HEK293 (cell line): ENCODE results near the gene TTLL10.

Experiments
- CTCF ChIA-PET: fragments of 350-600 bp; formaldehyde crosslinking; extraction: SDS; loops from one replicate; lab custom pipeline; 2021; ENCODE audit warnings: antibody characterized with exemption; lab: Yijun Ruan, JAX
- POLR2A ChIA-PET: fragments of 300-600 bp; formaldehyde crosslinking; extraction: SDS; loops from one replicate; lab custom pipeline; 2020; ENCODE audit warnings: antibody characterized with exemption, inconsistent platforms; lab: Yijun Ruan, JAX
- H3K27ac ChIP-seq: fragments of 200-500 bp; sonication (Bioruptor generic); 2 replicates; pipeline ENCODE4 v1.5.1; 2014; ENCODE audit warnings: low read depth, low read length, control low read depth, inconsistent platforms; ENCODE audit errors: extremely low read depth
- H3K36me3 ChIP-seq, 2 experiments: fragments of 200-500 bp in 1 of 2; sonication (Bioruptor generic) in 1 of 2; 1 replicate in 1 of 2; 2 replicates in 1 of 2; pipeline ENCODE4 v1.5.1; 2014 to 2017; ENCODE audit warnings: inconsistent platforms in 2 of 2, low read length in 2 of 2; ENCODE audit not compliant: control insufficient read depth in 2 of 2, insufficient read depth in 1 of 2
- H3K4me1 ChIP-seq: fragments of 200-500 bp; sonication (Bioruptor generic); 2 replicates; pipeline ENCODE4 v1.5.1; 2014; ENCODE audit warnings: mild to moderate bottlenecking, low read length, inconsistent platforms; ENCODE audit not compliant: control insufficient read depth, insufficient read depth
- H3K4me3 ChIP-seq: 2 replicates; pipeline ENCODE4 v1.5.1; 2011; ENCODE audit warnings: low read depth, mild to moderate bottlenecking, control low read depth, low read length, moderate library complexity
- H3K9me3 ChIP-seq: fragments of 200-500 bp; sonication (Bioruptor generic); 2 replicates; pipeline ENCODE4 v1.5.1; 2014; ENCODE audit warnings: low read depth, low read length, inconsistent platforms; ENCODE audit not compliant: control insufficient read depth, insufficient read depth
- GLIS1 ChIP-seq: fragments of 450-650 bp; formaldehyde crosslinking; IDR thresholded peaks from 2 replicates; pipeline ENCODE4 v1.5.1; 2016; ENCODE audit warnings: missing biosample characterization, missing genetic modification characterization
- KLF10 ChIP-seq: fragments of 450-650 bp; IDR thresholded peaks from 2 replicates; pipeline ENCODE4 v1.5.1; 2018; ENCODE audit warnings: missing biosample characterization, mild to moderate bottlenecking, missing genetic modification characterization
- KLF8 ChIP-seq: fragments of 450-650 bp; formaldehyde crosslinking; IDR thresholded peaks from 2 replicates; pipeline ENCODE4 v1.5.1; 2016; ENCODE audit warnings: missing biosample characterization, missing genetic modification characterization
- SCRT2 ChIP-seq: fragments of 450-650 bp; formaldehyde crosslinking; IDR thresholded peaks from 2 replicates; pipeline ENCODE4 v1.5.1; 2016; ENCODE audit warnings: missing biosample characterization, missing genetic modification characterization
- SP2 ChIP-seq: fragments of 450-650 bp; formaldehyde crosslinking; IDR thresholded peaks from 2 replicates; pipeline ENCODE4 v1.5.1; 2016; ENCODE audit warnings: missing biosample characterization, missing genetic modification characterization
- SP7 ChIP-seq: fragments of 450-650 bp; formaldehyde crosslinking; IDR thresholded peaks from 2 replicates; pipeline ENCODE4 v1.5.1; 2016; ENCODE audit warnings: missing biosample characterization, missing genetic modification characterization
- TCF7L2 ChIP-seq: IDR thresholded peaks from 2 replicates; pipeline ENCODE4 v1.6.1; 2011; ENCODE audit warnings: low read depth, mild to moderate bottlenecking, inconsistent platforms, low read length, moderate library complexity, borderline replicate concordance
- ZBTB7A ChIP-seq: fragments of 450-650 bp; formaldehyde crosslinking; IDR thresholded peaks from 2 replicates; pipeline ENCODE4 v1.5.1; 2016; ENCODE audit warnings: low read depth, missing biosample characterization, missing genetic modification characterization
- ZFHX2 ChIP-seq: fragments of 450-650 bp; formaldehyde crosslinking; conservative IDR thresholded peaks from 2 replicates; pipeline ENCODE4 v1.5.1; 2016; ENCODE audit warnings: missing biosample characterization, missing genetic modification characterization
- ZFP69B ChIP-seq: fragments of 450-650 bp; formaldehyde crosslinking; IDR thresholded peaks from 2 replicates; pipeline ENCODE4 v1.5.1; 2016; ENCODE audit warnings: missing biosample characterization, missing genetic modification characterization
- ZIC2 ChIP-seq: fragments of 450-650 bp; formaldehyde crosslinking; IDR thresholded peaks from 2 replicates; pipeline ENCODE4 v1.5.1; 2016; ENCODE audit warnings: missing biosample characterization, missing genetic modification characterization
- ZNF366 ChIP-seq: fragments of 450-650 bp; formaldehyde crosslinking; conservative IDR thresholded peaks from 2 replicates; pipeline ENCODE4 v1.5.1; 2016; ENCODE audit warnings: missing biosample characterization, missing genetic modification characterization
- ZNF423 ChIP-seq: fragments of 450-650 bp; formaldehyde crosslinking; IDR thresholded peaks from 2 replicates; pipeline ENCODE4 v1.5.1; 2016; ENCODE audit warnings: missing biosample characterization, missing genetic modification characterization
- ZNF600 ChIP-seq: fragments of 450-650 bp; formaldehyde crosslinking; IDR thresholded peaks from 2 replicates; pipeline ENCODE4 v1.5.1; 2016; ENCODE audit warnings: missing biosample characterization, missing genetic modification characterization
- ZNF660 ChIP-seq: fragments of 450-650 bp; IDR thresholded peaks from 2 replicates; pipeline ENCODE4 v1.5.1; 2018; ENCODE audit warnings: missing biosample characterization, mild to moderate bottlenecking, missing genetic modification characterization
- ZNF76 ChIP-seq: fragments of 450-650 bp; formaldehyde crosslinking; IDR thresholded peaks from 2 replicates; pipeline ENCODE4; 2016; ENCODE audit warnings: low read depth, missing biosample characterization, missing genetic modification characterization, borderline replicate concordance
- TF ChIP-seq, protein P1 (sequence below): fragments of 450-650 bp; formaldehyde crosslinking; optimal IDR thresholded peaks from 2 replicates; pipeline ENCODE3; 2016; ENCODE audit warnings: missing biosample characterization, mild to moderate bottlenecking, missing genetic modification characterization
- TF ChIP-seq, protein P2 (sequence below): fragments of 450-650 bp; formaldehyde crosslinking; IDR thresholded peaks from 2 replicates; pipeline ENCODE4 v1.5.1; 2017; ENCODE audit warnings: missing biosample characterization, missing genetic modification characterization
- TF ChIP-seq, protein P3 (sequence below): fragments of 450-650 bp; formaldehyde crosslinking; IDR thresholded peaks from 2 replicates; pipeline ENCODE4 v1.5.1; 2016; ENCODE audit warnings: missing biosample characterization, missing genetic modification characterization
- TF ChIP-seq, protein P4 (sequence below): fragments of 450-650 bp; formaldehyde crosslinking; IDR thresholded peaks from 2 replicates; pipeline ENCODE4 v1.5.1; 2016; ENCODE audit warnings: missing biosample characterization, missing genetic modification characterization
- TF ChIP-seq, protein P5 (sequence below): fragments of 450-650 bp; formaldehyde crosslinking; IDR thresholded peaks from 2 replicates; pipeline ENCODE4 v1.5.1; 2016; ENCODE audit warnings: missing biosample characterization, missing genetic modification characterization, borderline replicate concordance
- TF ChIP-seq, protein P6 (sequence below): fragments of 450-650 bp; formaldehyde crosslinking; IDR thresholded peaks from 2 replicates; pipeline ENCODE4 v1.5.1; 2016; ENCODE audit warnings: missing biosample characterization, missing genetic modification characterization

TTLL10 gene

DNA sequence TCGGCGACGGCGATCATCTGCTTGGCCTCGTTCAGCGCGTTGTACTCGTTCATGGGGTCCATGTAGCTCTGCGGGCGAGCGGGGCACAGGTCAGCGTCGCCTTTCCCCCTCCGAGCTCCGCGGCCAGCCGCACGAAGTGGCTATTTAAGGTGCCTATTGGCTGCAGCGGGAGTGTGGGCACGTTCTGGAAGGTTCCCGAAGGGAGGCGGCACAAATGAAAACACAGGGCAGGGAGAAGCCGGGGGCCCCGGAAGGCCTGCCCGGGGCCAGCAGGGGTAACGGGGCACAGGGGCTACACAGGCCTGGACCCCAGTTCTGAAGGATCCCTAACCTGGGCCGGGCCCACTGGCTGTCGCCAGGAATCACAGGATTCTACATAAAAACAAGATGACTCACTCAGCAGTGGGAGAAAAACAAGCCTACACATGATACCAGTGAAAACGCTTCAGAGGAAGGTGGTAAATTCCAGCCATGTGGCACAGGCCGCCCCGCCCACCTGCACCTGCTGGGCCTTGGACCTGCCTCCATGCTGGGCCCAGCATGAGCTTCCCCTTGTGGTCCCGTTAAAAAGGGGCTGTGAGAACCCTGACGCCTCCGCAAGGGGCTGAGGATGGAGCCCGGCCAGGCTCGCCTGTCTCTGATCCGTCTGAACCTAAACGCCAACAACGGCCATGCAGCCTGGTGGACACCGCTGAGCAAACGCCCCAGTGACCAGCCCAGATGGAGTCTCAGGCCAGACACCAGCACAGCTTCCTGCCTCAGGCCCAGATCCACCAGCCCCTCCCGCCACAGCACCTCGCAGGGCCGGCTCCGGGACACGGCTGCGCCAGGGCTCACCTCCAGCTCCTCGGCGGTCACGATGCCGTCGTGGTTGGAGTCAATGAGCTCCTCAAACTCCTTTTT lies 44.2 kb downstream of the TTLL10 start:
- peaks cover 4 to 76% of the 10 kb centered on the region in 2 experiments; a peak in 2 of 3 replicates for H3K36me3 ChIP-seq
- ChIA-PET POLR2A (no interaction called here), CTCF (interaction anchor here (1.2 kb wide), 1 partner anchor 13 kb away, joined by 3 read pairs; no protein-coding TSS in a partner anchor)
- no peak overlapping the region for H3K27ac ChIP-seq
- H3K4me3 ChIP-seq: no peak overlapping the region
- H3K4me1 ChIP-seq: no peaks in the 10 kb centered on the region
- no peaks in the 10 kb centered on the region for H3K9me3 ChIP-seq
- no peak for TF ChIP-seq ZBTB7A (tag by site-specific recombination)
- peak; percentile 84 for TF ChIP-seq ZNF423 (tag by site-specific recombination)
- TF ChIP-seq ZFP69B: peak; percentile 84
- TF ChIP-seq, protein P1, sequence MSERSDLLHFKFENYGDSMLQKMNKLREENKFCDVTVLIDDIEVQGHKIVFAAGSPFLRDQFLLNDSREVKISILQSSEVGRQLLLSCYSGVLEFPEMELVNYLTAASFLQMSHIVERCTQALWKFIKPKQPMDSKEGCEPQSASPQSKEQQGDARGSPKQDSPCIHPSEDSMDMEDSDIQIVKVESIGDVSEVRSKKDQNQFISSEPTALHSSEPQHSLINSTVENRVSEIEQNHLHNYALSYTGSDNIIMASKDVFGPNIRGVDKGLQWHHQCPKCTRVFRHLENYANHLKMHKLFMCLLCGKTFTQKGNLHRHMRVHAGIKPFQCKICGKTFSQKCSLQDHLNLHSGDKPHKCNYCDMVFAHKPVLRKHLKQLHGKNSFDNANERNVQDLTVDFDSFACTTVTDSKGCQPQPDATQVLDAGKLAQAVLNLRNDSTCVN: no peak
- peak; percentile 67; the same call in 1 of the 2 replicates for TF ChIP-seq ZNF660 (tag by site-specific recombination)
- TF ChIP-seq ZNF76 (tag by site-specific recombination): no peak
- TF ChIP-seq SP2: peak; percentile 47
- TF ChIP-seq, protein P2, sequence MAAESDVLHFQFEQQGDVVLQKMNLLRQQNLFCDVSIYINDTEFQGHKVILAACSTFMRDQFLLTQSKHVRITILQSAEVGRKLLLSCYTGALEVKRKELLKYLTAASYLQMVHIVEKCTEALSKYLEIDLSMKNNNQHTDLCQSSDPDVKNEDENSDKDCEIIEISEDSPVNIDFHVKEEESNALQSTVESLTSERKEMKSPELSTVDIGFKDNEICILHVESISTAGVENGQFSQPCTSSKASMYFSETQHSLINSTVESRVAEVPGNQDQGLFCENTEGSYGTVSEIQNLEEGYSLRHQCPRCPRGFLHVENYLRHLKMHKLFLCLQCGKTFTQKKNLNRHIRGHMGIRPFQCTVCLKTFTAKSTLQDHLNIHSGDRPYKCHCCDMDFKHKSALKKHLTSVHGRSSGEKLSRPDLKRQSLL: peak; percentile 36; the same call in 1 of the 2 replicates
- peak; percentile 61; the same call in 1 of the 2 replicates for TF ChIP-seq KLF10 (tag by site-specific recombination)
- peak; percentile 97 for TF ChIP-seq ZFHX2 (tag by site-specific recombination)
- TF ChIP-seq SCRT2 (tag by site-specific recombination): peak; percentile 21; the same call in 1 of the 2 replicates
- TF ChIP-seq ZIC2: peak; percentile 99
- TF ChIP-seq, protein P3, sequence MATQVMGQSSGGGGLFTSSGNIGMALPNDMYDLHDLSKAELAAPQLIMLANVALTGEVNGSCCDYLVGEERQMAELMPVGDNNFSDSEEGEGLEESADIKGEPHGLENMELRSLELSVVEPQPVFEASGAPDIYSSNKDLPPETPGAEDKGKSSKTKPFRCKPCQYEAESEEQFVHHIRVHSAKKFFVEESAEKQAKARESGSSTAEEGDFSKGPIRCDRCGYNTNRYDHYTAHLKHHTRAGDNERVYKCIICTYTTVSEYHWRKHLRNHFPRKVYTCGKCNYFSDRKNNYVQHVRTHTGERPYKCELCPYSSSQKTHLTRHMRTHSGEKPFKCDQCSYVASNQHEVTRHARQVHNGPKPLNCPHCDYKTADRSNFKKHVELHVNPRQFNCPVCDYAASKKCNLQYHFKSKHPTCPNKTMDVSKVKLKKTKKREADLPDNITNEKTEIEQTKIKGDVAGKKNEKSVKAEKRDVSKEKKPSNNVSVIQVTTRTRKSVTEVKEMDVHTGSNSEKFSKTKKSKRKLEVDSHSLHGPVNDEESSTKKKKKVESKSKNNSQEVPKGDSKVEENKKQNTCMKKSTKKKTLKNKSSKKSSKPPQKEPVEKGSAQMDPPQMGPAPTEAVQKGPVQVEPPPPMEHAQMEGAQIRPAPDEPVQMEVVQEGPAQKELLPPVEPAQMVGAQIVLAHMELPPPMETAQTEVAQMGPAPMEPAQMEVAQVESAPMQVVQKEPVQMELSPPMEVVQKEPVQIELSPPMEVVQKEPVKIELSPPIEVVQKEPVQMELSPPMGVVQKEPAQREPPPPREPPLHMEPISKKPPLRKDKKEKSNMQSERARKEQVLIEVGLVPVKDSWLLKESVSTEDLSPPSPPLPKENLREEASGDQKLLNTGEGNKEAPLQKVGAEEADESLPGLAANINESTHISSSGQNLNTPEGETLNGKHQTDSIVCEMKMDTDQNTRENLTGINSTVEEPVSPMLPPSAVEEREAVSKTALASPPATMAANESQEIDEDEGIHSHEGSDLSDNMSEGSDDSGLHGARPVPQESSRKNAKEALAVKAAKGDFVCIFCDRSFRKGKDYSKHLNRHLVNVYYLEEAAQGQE (tag by site-specific recombination): no peak
- TF ChIP-seq GLIS1: peak; percentile 17; the same call in 1 of the 2 replicates
- TF ChIP-seq, protein P4, sequence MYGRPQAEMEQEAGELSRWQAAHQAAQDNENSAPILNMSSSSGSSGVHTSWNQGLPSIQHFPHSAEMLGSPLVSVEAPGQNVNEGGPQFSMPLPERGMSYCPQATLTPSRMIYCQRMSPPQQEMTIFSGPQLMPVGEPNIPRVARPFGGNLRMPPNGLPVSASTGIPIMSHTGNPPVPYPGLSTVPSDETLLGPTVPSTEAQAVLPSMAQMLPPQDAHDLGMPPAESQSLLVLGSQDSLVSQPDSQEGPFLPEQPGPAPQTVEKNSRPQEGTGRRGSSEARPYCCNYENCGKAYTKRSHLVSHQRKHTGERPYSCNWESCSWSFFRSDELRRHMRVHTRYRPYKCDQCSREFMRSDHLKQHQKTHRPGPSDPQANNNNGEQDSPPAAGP (tag by site-specific recombination): no peak
- TF ChIP-seq ZNF600 (tag by site-specific recombination): peak; percentile 82
- no peak for TF ChIP-seq TCF7L2
- TF ChIP-seq ZNF366 (tag by site-specific recombination): 0 out of 2 replicates have a peak, but pooled peaks have one; percentile 31
- TF ChIP-seq, protein P5, sequence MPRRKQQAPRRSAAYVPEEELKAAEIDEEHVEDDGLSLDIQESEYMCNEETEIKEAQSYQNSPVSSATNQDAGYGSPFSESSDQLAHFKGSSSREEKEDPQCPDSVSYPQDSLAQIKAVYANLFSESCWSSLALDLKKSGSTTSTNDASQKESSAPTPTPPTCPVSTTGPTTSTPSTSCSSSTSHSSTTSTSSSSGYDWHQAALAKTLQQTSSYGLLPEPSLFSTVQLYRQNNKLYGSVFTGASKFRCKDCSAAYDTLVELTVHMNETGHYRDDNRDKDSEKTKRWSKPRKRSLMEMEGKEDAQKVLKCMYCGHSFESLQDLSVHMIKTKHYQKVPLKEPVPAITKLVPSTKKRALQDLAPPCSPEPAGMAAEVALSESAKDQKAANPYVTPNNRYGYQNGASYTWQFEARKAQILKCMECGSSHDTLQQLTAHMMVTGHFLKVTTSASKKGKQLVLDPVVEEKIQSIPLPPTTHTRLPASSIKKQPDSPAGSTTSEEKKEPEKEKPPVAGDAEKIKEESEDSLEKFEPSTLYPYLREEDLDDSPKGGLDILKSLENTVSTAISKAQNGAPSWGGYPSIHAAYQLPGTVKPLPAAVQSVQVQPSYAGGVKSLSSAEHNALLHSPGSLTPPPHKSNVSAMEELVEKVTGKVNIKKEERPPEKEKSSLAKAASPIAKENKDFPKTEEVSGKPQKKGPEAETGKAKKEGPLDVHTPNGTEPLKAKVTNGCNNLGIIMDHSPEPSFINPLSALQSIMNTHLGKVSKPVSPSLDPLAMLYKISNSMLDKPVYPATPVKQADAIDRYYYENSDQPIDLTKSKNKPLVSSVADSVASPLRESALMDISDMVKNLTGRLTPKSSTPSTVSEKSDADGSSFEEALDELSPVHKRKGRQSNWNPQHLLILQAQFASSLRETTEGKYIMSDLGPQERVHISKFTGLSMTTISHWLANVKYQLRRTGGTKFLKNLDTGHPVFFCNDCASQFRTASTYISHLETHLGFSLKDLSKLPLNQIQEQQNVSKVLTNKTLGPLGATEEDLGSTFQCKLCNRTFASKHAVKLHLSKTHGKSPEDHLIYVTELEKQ (tag by site-specific recombination): no peak
- TF ChIP-seq KLF8: peak; percentile 43; the same call in 1 of the 2 replicates
- TF ChIP-seq, protein P6, sequence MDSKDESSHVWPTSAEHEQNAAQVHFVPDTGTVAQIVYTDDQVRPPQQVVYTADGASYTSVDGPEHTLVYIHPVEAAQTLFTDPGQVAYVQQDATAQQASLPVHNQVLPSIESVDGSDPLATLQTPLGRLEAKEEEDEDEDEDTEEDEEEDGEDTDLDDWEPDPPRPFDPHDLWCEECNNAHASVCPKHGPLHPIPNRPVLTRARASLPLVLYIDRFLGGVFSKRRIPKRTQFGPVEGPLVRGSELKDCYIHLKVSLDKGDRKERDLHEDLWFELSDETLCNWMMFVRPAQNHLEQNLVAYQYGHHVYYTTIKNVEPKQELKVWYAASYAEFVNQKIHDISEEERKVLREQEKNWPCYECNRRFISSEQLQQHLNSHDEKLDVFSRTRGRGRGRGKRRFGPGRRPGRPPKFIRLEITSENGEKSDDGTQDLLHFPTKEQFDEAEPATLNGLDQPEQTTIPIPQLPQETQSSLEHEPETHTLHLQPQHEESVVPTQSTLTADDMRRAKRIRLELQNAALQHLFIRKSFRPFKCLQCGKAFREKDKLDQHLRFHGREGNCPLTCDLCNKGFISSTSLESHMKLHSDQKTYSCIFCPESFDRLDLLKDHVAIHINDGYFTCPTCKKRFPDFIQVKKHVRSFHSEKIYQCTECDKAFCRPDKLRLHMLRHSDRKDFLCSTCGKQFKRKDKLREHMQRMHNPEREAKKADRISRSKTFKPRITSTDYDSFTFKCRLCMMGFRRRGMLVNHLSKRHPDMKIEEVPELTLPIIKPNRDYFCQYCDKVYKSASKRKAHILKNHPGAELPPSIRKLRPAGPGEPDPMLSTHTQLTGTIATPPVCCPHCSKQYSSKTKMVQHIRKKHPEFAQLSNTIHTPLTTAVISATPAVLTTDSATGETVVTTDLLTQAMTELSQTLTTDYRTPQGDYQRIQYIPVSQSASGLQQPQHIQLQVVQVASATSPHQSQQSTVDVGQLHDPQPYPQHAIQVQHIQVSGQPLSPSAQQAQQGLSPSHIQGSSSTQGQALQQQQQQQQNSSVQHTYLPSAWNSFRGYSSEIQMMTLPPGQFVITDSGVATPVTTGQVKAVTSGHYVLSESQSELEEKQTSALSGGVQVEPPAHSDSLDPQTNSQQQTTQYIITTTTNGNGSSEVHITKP: peak; percentile 86
- peak; percentile 81 for TF ChIP-seq SP7 (tag by site-specific recombination)
